LNCAP (cell line): ENCODE results near the gene RBM4.

Experiments
- TF ChIP-seq, protein P1 (sequence below): fragments of 450-650 bp; IDR thresholded peaks from 2 replicates; pipeline ENCODE4 v1.5.1; 2017; ENCODE audit warnings: mild to moderate bottlenecking

The RBM4 gene

DNA sequence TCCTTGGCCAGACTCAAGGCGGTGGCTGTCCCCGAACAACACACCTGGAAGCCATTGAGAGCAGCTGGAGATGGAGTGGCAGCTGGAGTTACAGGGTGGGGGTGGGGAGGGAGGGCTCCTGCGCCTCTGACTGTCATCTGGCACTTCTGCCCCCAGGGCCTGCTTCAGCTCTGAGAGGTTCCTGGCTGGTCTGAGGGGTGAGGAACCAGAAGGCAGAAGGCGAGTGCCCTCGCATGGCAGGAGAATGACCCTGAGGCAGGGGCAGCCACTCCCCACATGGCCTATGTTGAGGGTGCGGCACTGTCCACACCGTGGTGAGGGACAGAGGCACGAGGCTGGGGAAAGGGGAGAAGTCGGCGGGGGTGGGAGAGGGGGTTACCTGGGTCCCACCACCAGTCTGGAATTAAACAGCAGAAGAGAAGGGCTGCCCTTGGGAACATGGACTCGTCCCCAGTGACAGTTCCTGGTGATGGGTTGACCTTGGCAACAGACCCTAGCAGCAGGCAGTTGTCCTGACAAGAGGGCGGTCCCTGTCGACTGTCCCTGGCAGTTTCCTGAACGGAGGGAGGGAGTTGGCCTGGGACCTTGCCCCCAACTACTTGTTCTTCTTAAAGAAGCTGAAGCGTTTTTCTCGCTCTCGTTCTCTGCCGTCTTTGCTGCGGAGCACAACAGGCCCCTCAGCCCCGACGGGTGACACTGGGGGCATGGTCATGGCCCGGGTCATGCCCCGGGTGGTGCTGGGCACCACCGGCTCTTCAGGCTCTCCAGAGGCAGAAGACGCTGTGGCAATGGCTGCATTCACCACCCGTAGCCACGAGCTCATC lies 47.0 kb downstream of the RBM4 start:
- TF ChIP-seq, protein P1, sequence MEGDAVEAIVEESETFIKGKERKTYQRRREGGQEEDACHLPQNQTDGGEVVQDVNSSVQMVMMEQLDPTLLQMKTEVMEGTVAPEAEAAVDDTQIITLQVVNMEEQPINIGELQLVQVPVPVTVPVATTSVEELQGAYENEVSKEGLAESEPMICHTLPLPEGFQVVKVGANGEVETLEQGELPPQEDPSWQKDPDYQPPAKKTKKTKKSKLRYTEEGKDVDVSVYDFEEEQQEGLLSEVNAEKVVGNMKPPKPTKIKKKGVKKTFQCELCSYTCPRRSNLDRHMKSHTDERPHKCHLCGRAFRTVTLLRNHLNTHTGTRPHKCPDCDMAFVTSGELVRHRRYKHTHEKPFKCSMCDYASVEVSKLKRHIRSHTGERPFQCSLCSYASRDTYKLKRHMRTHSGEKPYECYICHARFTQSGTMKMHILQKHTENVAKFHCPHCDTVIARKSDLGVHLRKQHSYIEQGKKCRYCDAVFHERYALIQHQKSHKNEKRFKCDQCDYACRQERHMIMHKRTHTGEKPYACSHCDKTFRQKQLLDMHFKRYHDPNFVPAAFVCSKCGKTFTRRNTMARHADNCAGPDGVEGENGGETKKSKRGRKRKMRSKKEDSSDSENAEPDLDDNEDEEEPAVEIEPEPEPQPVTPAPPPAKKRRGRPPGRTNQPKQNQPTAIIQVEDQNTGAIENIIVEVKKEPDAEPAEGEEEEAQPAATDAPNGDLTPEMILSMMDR = no peak

DNA sequence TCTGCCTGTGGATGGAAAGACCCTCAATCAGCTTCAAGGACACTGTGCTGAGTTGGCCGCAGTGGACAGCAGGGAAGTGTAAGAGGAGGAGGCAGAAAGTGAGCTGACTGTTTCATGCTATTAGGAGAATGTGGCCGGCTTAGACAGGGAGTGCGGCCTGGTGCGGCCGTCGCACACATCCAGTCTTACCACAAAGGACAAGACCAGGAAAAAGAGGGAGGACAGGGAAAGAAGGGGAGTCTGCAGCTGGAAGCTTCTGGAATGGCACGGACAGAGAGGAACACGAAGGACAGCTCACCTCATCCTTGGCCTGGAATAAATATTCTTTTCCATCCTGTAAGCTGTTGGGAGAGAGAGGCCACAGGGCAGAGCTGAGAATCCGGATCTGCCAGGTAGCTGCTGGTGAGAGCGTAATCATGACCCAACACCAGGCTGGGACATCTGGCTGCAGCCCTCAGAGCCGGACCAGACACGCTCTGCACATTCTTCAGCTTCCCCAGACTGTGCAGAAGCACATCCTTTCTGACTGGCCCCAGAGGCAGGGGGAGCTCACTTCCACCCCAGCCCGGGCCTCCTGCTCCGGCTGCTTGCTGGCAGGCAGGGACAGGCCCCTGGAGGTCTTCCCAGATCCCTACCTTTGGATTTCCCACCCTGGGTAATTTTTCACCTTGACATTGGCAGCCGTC lies 47.7 kb downstream of the RBM4 start:
- TF ChIP-seq, protein P1 = no peak

DNA sequence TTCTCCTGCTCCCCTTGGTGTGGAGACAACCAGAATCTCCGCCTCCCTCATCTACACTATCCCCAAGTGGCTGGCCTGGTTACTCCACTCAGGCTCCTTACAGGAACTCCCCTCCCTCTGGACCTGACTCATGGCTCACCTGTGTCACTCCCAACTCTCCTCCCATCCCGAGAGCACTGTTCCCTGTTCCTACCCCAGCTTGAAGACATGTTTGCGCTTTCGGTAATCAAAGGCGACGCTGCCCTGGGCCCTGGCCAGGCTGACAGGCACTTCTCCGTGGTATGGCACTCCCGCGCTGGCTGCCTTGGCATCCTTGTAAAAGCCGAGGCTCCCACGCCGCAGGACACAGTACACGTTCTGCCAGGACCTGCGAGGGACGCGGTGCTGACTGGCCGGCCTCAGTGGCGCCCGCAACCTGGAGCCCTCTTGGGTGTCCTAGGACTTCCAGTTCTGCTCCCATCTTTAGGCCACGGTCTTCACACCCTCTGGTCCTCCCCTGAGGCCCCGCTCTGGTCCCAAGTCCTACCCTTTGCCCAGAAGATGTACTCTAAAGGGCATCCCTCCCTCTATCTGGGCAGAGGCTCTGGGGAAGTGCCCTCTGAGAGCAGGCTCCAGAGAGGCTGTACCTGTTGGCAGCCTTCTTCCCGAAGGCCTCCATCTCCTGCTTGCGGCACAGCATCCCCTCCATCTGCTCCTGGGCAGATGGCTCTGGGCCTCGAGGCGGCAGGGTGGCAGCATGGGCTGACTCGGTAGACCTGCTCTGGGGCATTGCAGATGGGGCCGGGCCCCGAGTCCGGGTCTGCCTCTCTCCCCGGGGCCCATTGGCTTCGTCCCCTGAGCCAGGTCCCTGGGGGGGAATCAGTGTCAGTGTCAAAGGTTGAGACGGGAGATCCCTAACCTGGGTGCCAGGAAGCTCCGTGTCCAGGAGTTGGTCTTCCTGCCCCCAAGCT lies 48.6 kb downstream of the RBM4 start:
- TF ChIP-seq, protein P1 = no peak

DNA sequence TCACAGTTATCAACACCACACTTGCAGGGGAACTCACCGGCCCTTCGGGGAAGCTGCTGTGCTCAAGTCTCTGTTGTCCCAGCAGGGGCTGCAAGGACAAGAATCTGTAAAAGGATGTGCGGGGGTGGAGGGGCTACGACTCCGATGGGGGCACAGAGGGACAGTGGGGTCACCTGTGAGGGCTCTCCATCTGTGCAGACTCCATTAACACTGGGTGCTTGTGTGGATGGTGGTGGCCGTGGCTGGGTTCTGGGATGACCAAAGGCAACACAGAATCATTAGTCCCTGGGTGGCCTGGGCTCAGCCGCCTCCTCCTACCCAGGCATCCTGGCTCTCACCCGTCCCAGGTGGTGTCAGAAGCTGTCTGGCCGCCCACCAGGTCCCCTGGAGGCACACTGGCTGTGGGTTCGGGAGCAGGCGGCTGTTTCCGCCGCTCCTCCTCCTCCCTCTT lies 49.4 kb downstream of the RBM4 start:
- TF ChIP-seq, protein P1 = no peak

DNA sequence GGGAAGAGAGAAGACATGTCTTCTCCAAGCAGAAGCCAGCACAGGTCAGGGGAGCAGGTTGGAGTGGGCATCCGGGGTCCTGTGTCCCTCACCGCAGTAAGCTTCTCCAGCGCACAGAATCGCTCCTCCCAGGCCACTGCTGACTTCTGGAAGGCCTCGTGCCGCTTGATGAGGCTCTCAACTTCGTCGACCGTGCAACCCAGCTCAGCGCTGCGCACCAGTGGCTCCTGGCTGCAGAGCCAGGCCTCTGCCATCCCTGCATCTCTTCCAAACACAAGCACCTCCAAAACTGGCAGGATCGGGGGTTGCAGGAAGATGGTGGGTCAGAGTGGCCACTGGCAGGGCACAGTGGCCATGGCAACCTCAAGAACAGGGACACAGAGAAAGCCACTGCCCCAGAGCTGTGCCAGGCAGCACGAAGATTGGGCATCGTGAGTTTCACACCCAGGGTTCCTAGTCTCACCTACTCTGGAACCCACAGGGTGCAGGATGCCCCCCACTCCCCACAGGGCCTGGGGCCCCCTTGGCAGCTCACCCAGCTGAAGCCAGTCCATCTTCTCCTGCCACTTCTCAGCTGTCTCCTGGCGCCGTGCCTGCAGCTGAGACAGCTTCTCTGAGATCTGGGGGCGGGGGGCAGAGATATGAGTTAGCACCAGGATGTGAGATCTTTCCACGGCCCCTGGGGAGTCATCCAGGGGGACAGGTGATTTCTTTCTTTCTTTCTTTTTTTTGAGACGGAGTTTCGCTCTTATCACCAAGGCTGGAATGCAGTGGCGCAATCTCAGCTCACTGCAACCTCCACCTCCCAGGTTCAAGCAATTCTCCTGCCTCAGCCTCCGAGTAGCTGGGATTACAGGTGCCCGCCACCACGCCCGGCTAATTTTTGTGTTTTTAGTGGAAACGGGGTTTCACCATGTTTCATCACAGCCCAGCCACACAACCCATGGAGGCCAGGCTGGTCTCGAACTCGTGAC lies 50.3 kb downstream of the RBM4 start:
- TF ChIP-seq, protein P1 = no peak

DNA sequence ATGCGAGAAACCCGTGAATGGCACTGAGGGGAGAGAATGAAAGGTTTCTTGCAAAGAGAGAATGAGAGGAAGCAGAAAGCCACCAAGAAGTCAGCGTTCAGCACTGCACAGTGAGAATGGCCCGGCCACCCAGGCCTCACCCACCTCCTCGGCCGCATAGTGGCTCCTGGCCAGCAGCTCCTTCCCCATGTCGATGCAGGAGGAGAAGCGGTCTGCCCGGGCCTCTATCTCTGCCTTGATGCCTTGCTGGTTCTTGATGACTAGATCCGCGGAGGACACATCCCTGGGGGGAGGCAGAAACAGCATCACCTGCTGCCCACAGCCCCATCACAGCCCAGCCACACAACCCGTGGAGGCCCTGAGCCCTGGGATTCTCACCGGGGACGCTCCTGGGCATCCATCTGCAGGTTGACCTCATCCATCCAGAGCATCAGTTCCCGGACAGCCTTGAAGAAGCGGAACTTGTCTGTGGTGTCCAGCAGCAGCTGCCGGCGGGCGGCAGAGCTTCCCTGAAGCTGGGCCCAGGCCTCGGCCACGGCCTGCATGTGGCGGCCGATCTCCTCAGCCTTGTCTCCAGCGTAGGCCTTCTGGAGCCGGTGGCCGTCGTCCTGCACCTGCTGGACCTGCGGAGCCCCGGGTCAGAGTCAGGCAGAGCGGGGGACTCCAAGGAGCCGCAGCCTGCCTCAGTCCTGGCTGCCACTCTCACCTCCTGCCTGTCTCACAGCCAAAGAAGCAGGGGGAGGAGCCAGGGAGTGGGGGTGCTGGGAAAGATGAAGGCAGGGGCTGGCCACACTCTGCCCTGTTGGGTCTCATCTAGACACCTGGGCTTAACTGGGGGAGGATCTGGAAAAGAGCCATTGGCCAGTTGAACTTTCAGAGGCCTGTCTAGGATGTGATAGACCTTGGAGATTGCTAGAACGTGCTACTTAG lies 51.4 kb downstream of the RBM4 start:
- TF ChIP-seq, protein P1 = no peak
